Trophoblast cell (in vitro differentiated cells and primary cell): ENCODE results near the gene SMURF1.

Source experiments
- DNase-seq, 2 donors: peaks; one replicate each; pipeline ENCODE4 v3.0.0-alpha.2; 2016
- H2AFZ ChIP-seq: 2 replicates; pipeline ENCODE4 v1.6.1; 2013; ENCODE audit warnings: low read length, moderate library complexity, mild to moderate bottlenecking; ENCODE audit not compliant: insufficient read depth, poor library complexity
- H2AK5ac ChIP-seq: 2 replicates; pipeline ENCODE4 v1.6.1; 2013; ENCODE audit warnings: mild to moderate bottlenecking, low read length
- H2BK120ac ChIP-seq: 2 replicates; pipeline ENCODE4 v1.6.1; 2013; ENCODE audit warnings: low read length, mild to moderate bottlenecking, moderate library complexity; ENCODE audit not compliant: insufficient read depth, poor library complexity
- H2BK12ac ChIP-seq: 2 replicates; pipeline ENCODE4 v1.6.1; 2013; ENCODE audit warnings: mild to moderate bottlenecking, low read length, moderate library complexity
- H2BK5ac ChIP-seq: 2 replicates; pipeline ENCODE4 v1.6.1; 2013; ENCODE audit warnings: low read length, low read depth, moderate library complexity, mild to moderate bottlenecking; ENCODE audit not compliant: poor library complexity
- H3K14ac ChIP-seq: 2 replicates; pipeline ENCODE4 v1.6.1; 2013; ENCODE audit warnings: mild to moderate bottlenecking, low read length
- H3K18ac ChIP-seq: 2 replicates; pipeline ENCODE4 v1.6.1; 2013; ENCODE audit warnings: mild to moderate bottlenecking, low read length
- H3K23ac ChIP-seq: 2 replicates; pipeline ENCODE4 v1.6.1; 2013; ENCODE audit warnings: low read length
- H3K27ac ChIP-seq: 2 replicates; pipeline ENCODE4 v1.5.1; 2013; ENCODE audit warnings: low read depth, mild to moderate bottlenecking, inconsistent platforms, low read length, moderate library complexity
- H3K27me3 ChIP-seq: 2 replicates; pipeline ENCODE4 v1.6.1; 2013; ENCODE audit warnings: inconsistent platforms, mild to moderate bottlenecking, low read length, moderate library complexity; ENCODE audit not compliant: insufficient read depth
- H3K36me3 ChIP-seq, 2 experiments: 1 replicate in 1 of 2; 2 replicates in 1 of 2; pipeline ENCODE4 v1.6.1; 2013; ENCODE audit warnings: low read length in 2 of 2, mild to moderate bottlenecking in 2 of 2, moderate library complexity in 1 of 2; ENCODE audit not compliant: insufficient read depth in 2 of 2, control insufficient read depth in 1 of 2
- H3K4ac ChIP-seq: 2 replicates; pipeline ENCODE4 v1.6.1; 2013; ENCODE audit warnings: low read depth, mild to moderate bottlenecking, low read length, moderate library complexity
- H3K4me1 ChIP-seq, 2 experiments: 1 replicate in 1 of 2; 2 replicates in 1 of 2; pipeline ENCODE4 v1.6.1; 2013; ENCODE audit warnings: low read length in 2 of 2, mild to moderate bottlenecking in 2 of 2, moderate library complexity in 1 of 2; ENCODE audit not compliant: insufficient read depth in 2 of 2, control insufficient read depth in 1 of 2
- H3K4me2 ChIP-seq: 2 replicates; pipeline ENCODE4 v1.6.1; 2013; ENCODE audit warnings: inconsistent platforms, mild to moderate bottlenecking, low read length, moderate library complexity
- H3K4me3 ChIP-seq: 2 replicates; pipeline ENCODE4 v1.5.1; 2013; ENCODE audit warnings: mild to moderate bottlenecking, low read depth, low read length, inconsistent platforms
- H3K79me1 ChIP-seq: one replicate; pipeline ENCODE4 v1.6.1; 2013; ENCODE audit warnings: low read length
- H3K79me2 ChIP-seq: 2 replicates; pipeline ENCODE4 v1.6.1; 2013; ENCODE audit warnings: low read length, mild to moderate bottlenecking; ENCODE audit not compliant: control insufficient read depth, insufficient read depth, poor library complexity
- H3K9ac ChIP-seq: 2 replicates; pipeline ENCODE4 v1.6.1; 2013; ENCODE audit warnings: mild to moderate bottlenecking, low read length
- H3K9me3 ChIP-seq: 2 replicates; pipeline ENCODE4 v1.6.1; 2013; ENCODE audit warnings: low read depth, mild to moderate bottlenecking, control low read depth, inconsistent platforms, low read length; ENCODE audit not compliant: insufficient read depth
- H4K12ac ChIP-seq: 2 replicates; pipeline ENCODE4 v1.6.1; 2013; ENCODE audit warnings: low read depth, mild to moderate bottlenecking, low read length, moderate library complexity
- H4K8ac ChIP-seq: 2 replicates; pipeline ENCODE4 v1.6.1; 2013; ENCODE audit warnings: low read depth, mild to moderate bottlenecking, low read length, moderate library complexity
- H4K91ac ChIP-seq: one replicate; pipeline ENCODE4 v1.6.1; 2013; ENCODE audit warnings: low read depth, mild to moderate bottlenecking, low read length, moderate library complexity
- WGBS: extraction: QIAGEN DNeasy Blood & Tissue Kit; methylation state at CpG from one replicate; pipeline ENCODE4 v1.1.7; 2013; ENCODE audit warnings: missing lambda C conversion rate; ENCODE audit not compliant: insufficient read length, insufficient coverage; ENCODE audit errors: extremely low coverage; 5-methylcytosine and 5-hydroxymethylcytosine counted together

The SMURF1 gene

DNA sequence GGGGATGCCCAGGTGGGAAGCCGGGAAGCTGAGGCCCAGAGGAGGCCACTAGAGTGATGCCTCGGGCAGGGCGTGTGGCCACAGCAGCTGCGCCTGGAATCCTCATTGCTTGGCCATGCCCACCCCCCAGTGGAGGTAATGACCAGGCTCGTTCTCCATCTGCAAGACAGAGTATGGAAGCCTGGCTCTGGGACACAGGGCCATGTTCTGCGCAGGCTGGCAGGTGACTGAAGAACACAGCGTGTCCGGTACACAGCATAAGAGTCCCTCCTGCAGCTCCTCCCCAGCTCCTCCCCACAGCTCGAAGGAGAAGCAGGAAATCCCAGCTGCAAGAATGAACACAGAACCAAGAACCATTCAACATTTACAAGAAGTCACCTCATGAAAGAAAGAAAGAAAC lies 64.8 kb downstream of the SMURF1 start:
- H2BK5ac ChIP-seq: no peak overlapping the region
- no peaks in the 10 kb centered on the region for H3K9me3 ChIP-seq
- no peak overlapping the region for H3K4ac ChIP-seq
- H3K23ac ChIP-seq: no peak overlapping the region
- H4K91ac ChIP-seq: no peak overlapping the region
- H3K79me1 ChIP-seq: no peaks in the 10 kb centered on the region
- peaks cover 3 to 8% of the 10 kb centered on the region in 2 experiments for H3K4me1 ChIP-seq
- no peak overlapping the region for H3K27ac ChIP-seq
- H4K8ac ChIP-seq: no peak overlapping the region
- peak overlapping the region; percentile 12 for H3K9ac ChIP-seq
- H4K12ac ChIP-seq: no peak overlapping the region
- no peaks in the 10 kb centered on the region for H3K27me3 ChIP-seq
- H3K14ac ChIP-seq: no peak overlapping the region
- peak overlapping the region; percentile 21 for H3K18ac ChIP-seq
- no peak for DNase-seq
- no peak overlapping the region for H2AK5ac ChIP-seq
- H2BK12ac ChIP-seq: no peak overlapping the region
- H2BK120ac ChIP-seq: no peak overlapping the region
- H3K4me3 ChIP-seq: no peak overlapping the region
- no peak overlapping the region for H2AFZ ChIP-seq
- H3K4me2 ChIP-seq: no peak overlapping the region
- no CpG with 5 or more reads among the region's 9 CpGs for WGBS
- peaks cover 8% of the 10 kb centered on the region for H3K79me2 ChIP-seq
- peaks cover 0 to 5% of the 10 kb centered on the region in 2 experiments for H3K36me3 ChIP-seq

DNA sequence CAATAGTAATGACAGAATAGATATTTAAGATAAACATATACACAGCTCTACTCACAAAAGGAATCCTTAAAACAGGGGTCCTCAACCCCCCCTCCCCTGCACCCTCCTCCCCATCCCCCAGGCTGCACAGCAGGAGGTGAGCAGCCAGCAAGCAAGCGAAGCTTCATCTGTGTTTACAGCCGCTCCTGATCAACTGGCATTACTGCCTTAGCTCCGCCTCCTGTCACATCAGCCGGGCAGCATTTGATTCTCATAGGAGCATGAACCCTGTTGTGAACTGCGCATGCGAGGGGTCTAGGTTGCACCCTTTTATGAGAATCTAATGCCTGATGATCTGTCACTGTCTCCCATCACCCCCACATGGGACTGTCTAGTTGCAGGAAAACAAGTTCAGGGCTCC lies 65.5 kb downstream of the SMURF1 start:
- H3K36me3 ChIP-seq: peaks cover 0 to 3% of the 10 kb centered on the region in 2 experiments
- peaks cover 3 to 8% of the 10 kb centered on the region in 2 experiments for H3K4me1 ChIP-seq
- no peak overlapping the region for H3K27ac ChIP-seq
- no peak overlapping the region for H3K23ac ChIP-seq
- H3K79me2 ChIP-seq: peaks cover 10% of the 10 kb centered on the region
- H2BK120ac ChIP-seq: no peak overlapping the region
- no peaks in the 10 kb centered on the region for H3K9me3 ChIP-seq
- no peak overlapping the region for H4K91ac ChIP-seq
- no peak for DNase-seq
- no peak overlapping the region for H3K4ac ChIP-seq
- no peak overlapping the region for H3K9ac ChIP-seq
- no peak overlapping the region for H4K8ac ChIP-seq
- no peak overlapping the region for H3K18ac ChIP-seq
- H3K14ac ChIP-seq: no peak overlapping the region
- H3K27me3 ChIP-seq: no peaks in the 10 kb centered on the region
- H3K79me1 ChIP-seq: no peaks in the 10 kb centered on the region
- no peak overlapping the region for H2AFZ ChIP-seq
- no CpG with 5 or more reads among the region's 6 CpGs for WGBS
- no peak overlapping the region for H3K4me3 ChIP-seq
- H3K4me2 ChIP-seq: no peak overlapping the region
- no peak overlapping the region for H2BK12ac ChIP-seq
- no peak overlapping the region for H2AK5ac ChIP-seq
- no peak overlapping the region for H2BK5ac ChIP-seq
- H4K12ac ChIP-seq: no peak overlapping the region

DNA sequence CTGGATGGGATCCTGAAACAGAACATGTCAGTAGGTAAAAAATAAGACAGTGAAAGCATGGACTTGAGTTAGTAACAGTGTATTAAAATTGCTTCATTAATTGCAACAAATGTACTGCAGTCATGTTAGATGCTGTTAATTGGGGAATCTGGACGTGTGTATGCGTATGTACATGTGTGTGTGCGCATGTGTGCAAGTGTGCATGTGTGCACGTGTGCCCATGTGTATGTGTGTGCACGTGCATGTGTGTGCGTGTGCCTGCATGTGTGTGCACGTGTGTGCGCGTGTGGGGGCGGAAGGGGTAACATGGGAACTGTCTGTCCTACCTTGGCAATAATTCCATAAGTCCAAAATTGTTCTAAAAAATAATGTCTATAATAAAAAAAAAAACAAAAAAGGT lies 67.3 kb downstream of the SMURF1 start:
- Histone ChIP-seq H3K27ac (no peak overlapping the region), H3K36me3 (peaks cover 3% of the 10 kb centered on the region in 2 experiments), H3K4me1 (peaks cover 3 to 8% of the 10 kb centered on the region in 2 experiments), H3K9ac (no peak overlapping the region), H3K79me1 (no peaks in the 10 kb centered on the region), H3K9me3 (no peaks in the 10 kb centered on the region), H2BK5ac (no peak overlapping the region), H4K91ac (no peak overlapping the region), H3K4me2 (no peak overlapping the region), H3K23ac (no peak overlapping the region), H2AK5ac (no peak overlapping the region), H3K18ac (no peak overlapping the region), H3K4me3 (no peak overlapping the region), H3K79me2 (peaks cover 13% of the 10 kb centered on the region), H2BK120ac (no peak overlapping the region), H3K14ac (no peak overlapping the region), H3K27me3 (no peaks in the 10 kb centered on the region), H4K12ac (no peak overlapping the region), H2AFZ (no peak overlapping the region), H3K4ac (no peak overlapping the region), H4K8ac (no peak overlapping the region), H2BK12ac (no peak overlapping the region)
- DNase-seq: no peak
- no CpG with 5 or more reads among the region's 10 CpGs for whole genome bisulfite sequencing

DNA sequence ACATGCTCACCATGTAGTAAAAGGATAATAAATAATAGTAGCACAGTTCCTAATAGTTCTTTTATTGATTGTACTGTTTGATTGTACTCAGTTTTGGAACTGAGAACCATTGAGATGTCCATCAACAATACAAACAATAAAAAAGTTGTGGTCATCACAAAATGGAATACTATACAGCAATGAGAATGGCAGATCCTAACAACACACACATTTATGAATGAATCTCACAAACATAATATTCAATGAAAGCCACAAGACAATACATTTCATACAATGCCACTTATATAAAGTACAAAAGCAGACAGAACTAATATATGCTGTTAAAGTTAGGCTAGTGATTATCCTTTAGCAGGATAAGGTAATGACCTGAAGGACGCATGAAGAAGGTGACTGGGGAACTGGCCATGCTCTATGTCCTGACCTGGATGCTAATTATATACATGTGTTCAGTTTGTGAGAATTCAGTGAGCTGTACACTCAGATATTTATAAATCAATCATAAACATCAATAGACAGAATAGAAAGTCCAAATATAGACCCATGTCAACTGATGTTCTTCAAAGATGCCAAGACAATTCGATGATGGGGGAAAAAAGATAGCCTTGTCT lies 70.0 kb downstream of the SMURF1 start:
- Histone ChIP-seq H3K79me1 (no peaks in the 10 kb centered on the region), H3K23ac (no peak overlapping the region), H3K27me3 (no peaks in the 10 kb centered on the region), H3K9me3 (no peaks in the 10 kb centered on the region), H3K9ac (no peak overlapping the region), H3K4ac (no peak overlapping the region), H2AK5ac (no peak overlapping the region), H3K36me3 (peaks cover 2 to 3% of the 10 kb centered on the region in 2 experiments), H4K12ac (no peak overlapping the region), H3K79me2 (peaks cover 11% of the 10 kb centered on the region), H2BK5ac (no peak overlapping the region), H3K18ac (no peak overlapping the region), H2BK120ac (no peak overlapping the region), H3K4me3 (no peak overlapping the region), H4K8ac (no peak overlapping the region), H3K27ac (no peak overlapping the region), H3K4me2 (no peak overlapping the region), H2BK12ac (no peak overlapping the region), H2AFZ (no peak overlapping the region), H4K91ac (no peak overlapping the region), H3K4me1 (peaks cover 0 to under 1% of the 10 kb centered on the region in 2 experiments), H3K14ac (no peak overlapping the region)
- DNase-seq: no peak
- no CpG with 5 or more reads among the region's 2 CpGs for WGBS
